KMS-11 (cell line): ENCODE results near the gene NFASC.

ENCODE experiments used
- H2AFZ ChIP-seq: fragments of 200-600 bp; sonication (generic); 2 replicates; pipeline ENCODE4 v1.6.1; 2016; ENCODE audit warnings: antibody characterized with exemption, mixed run types, low read depth
- H3K27ac ChIP-seq: fragments of 200-600 bp; sonication (generic); 2 replicates; pipeline ENCODE4 v1.6.1; 2016; ENCODE audit warnings: mild to moderate bottlenecking, mixed run types
- H3K27me3 ChIP-seq: fragments of 200-600 bp; sonication (generic); 2 replicates; pipeline ENCODE4 v1.6.1; 2017; ENCODE audit warnings: mild to moderate bottlenecking, low read depth, mixed run types, moderate library complexity; ENCODE audit not compliant: insufficient read depth
- H3K36me3 ChIP-seq: fragments of 200-600 bp; sonication (generic); 2 replicates; pipeline ENCODE4 v1.6.1; 2017; ENCODE audit warnings: mild to moderate bottlenecking, mixed run types; ENCODE audit not compliant: insufficient read depth
- H3K4me1 ChIP-seq: fragments of 200-600 bp; sonication (generic); 2 replicates; pipeline ENCODE4 v1.6.1; 2016; ENCODE audit warnings: mild to moderate bottlenecking, low read depth, mixed run types; ENCODE audit not compliant: poor library complexity, severe bottlenecking
- H3K4me2 ChIP-seq: fragments of 200-600 bp; sonication (generic); 2 replicates; pipeline ENCODE4 v1.7.0; 2016; ENCODE audit warnings: mild to moderate bottlenecking, mixed run types
- H3K4me3 ChIP-seq: fragments of 200-600 bp; sonication (generic); IDR thresholded peaks from 2 replicates; pipeline ENCODE4 v1.6.1; 2017; ENCODE audit warnings: low read depth, low read length, mixed read lengths; ENCODE audit not compliant: insufficient read depth
- H3K79me2 ChIP-seq: fragments of 200-600 bp; sonication (generic); 2 replicates; pipeline ENCODE4 v1.6.1; 2016; ENCODE audit warnings: low read depth, mixed run types; ENCODE audit not compliant: insufficient read depth
- H3K9ac ChIP-seq: fragments of 200-600 bp; sonication (generic); 2 replicates; pipeline ENCODE4 v1.6.1; 2016; ENCODE audit warnings: mild to moderate bottlenecking, mixed run types
- H4K20me1 ChIP-seq: fragments of 200-600 bp; sonication (generic); 2 replicates; pipeline ENCODE4 v1.6.1; 2016; ENCODE audit warnings: mild to moderate bottlenecking, mixed run types; ENCODE audit not compliant: insufficient read depth
- CTCF ChIP-seq: fragments of 200-600 bp; sonication (generic); conservative IDR thresholded peaks from 2 replicates; pipeline ENCODE4 v1.6.1; 2017; ENCODE audit warnings: low read depth, mild to moderate bottlenecking, antibody characterized with exemption, low read length, moderate library complexity, mixed read lengths

Gene NFASC

GRCh38 chr1:204888294-204888693 lies 17.6 kb downstream of the NFASC start:
- Histone ChIP-seq H3K4me3 (no peak overlapping the region), H3K4me2 (no peak overlapping the region), H3K4me1 (no peaks in the 10 kb centered on the region), H3K27ac (no peak overlapping the region), H2AFZ (no peak overlapping the region), H3K27me3 (no peaks in the 10 kb centered on the region), H3K79me2 (no peaks in the 10 kb centered on the region), H3K36me3 (no peaks in the 10 kb centered on the region), H3K9ac (no peak overlapping the region), H4K20me1 (no peaks in the 10 kb centered on the region)
- no peak for TF ChIP-seq CTCF

- H3K4me2 ChIP-seq: no peak overlapping the region
- H3K27me3 ChIP-seq: no peaks in the 10 kb centered on the region
- no peak overlapping the region for H3K9ac ChIP-seq
- no peak overlapping the region for H3K27ac ChIP-seq
- no peak overlapping the region for H3K4me3 ChIP-seq
- no peaks in the 10 kb centered on the region for H3K36me3 ChIP-seq
- no peak overlapping the region for H2AFZ ChIP-seq
- no peaks in the 10 kb centered on the region for H4K20me1 ChIP-seq
- no peak for TF ChIP-seq CTCF
- H3K79me2 ChIP-seq: no peaks in the 10 kb centered on the region
- H3K4me1 ChIP-seq: no peaks in the 10 kb centered on the region
Observed at GRCh38 chr1:204889681-204890383, 19.2 kb downstream of the NFASC start.

- no peak overlapping the region for H3K4me3 ChIP-seq
- no peaks in the 10 kb centered on the region for H3K36me3 ChIP-seq
- no peak overlapping the region for H3K9ac ChIP-seq
- H3K27me3 ChIP-seq: no peaks in the 10 kb centered on the region; the same call in 1 of the 2 replicates
- no peaks in the 10 kb centered on the region for H4K20me1 ChIP-seq
- H2AFZ ChIP-seq: no peak overlapping the region
- no peak overlapping the region for H3K4me2 ChIP-seq
- TF ChIP-seq CTCF: no peak
- no peak overlapping the region for H3K27ac ChIP-seq
- no peaks in the 10 kb centered on the region for H3K4me1 ChIP-seq
- H3K79me2 ChIP-seq: no peaks in the 10 kb centered on the region
Observed at GRCh38 chr1:204891860-204892259, 21.2 kb downstream of the NFASC start.

GRCh38 chr1:204894031-204894430 lies 23.4 kb downstream of the NFASC start:
- H3K79me2 ChIP-seq: no peaks in the 10 kb centered on the region
- H3K4me2 ChIP-seq: no peak overlapping the region
- no peaks in the 10 kb centered on the region for H4K20me1 ChIP-seq
- no peak overlapping the region for H2AFZ ChIP-seq
- no peak overlapping the region for H3K27ac ChIP-seq
- TF ChIP-seq CTCF: no peak
- H3K27me3 ChIP-seq: no peaks in the 10 kb centered on the region; the same call in 1 of the 2 replicates
- H3K4me3 ChIP-seq: no peak overlapping the region
- H3K36me3 ChIP-seq: no peaks in the 10 kb centered on the region
- H3K4me1 ChIP-seq: no peaks in the 10 kb centered on the region
- no peak overlapping the region for H3K9ac ChIP-seq
